H1 (cell line): ENCODE data around the gene RENBP. TPM values are rescaled to one million over a fixed set of nuclear protein-coding genes. Genes with fewer than 3 reads are reported as not detected.
A peak's percentile ranks its signal among the peaks of the same experiment; 100 is the strongest.

Experiments used
- CTCF ChIA-PET: fragments of 300-600 bp; sonication (Branson Sonifier 250); formaldehyde crosslinking; loops from one replicate; lab custom pipeline; 2021; ENCODE audit not compliant: partially characterized antibody; lab: Charles Lee
- POLR2A ChIA-PET: fragments of 300-600 bp; sonication (Branson Sonifier 250); formaldehyde crosslinking; loops from one replicate; lab custom pipeline; 2021; ENCODE audit warnings: inconsistent platforms; ENCODE audit not compliant: partially characterized antibody; lab: Charles Lee
- DNase-seq, 2 experiments: peaks; one replicate each; pipeline versions ENCODE4 v3.0.0 to v3.0.0-alpha.2; 2010 to 2022; ENCODE audit warnings: low spot score in 2 of 2, low read depth in 1 of 2, mixed read lengths in 1 of 2
- FAIRE-seq: peaks from 2 replicates; lab custom pipeline; 2011; peaks lifted over from hg19 to GRCh38; lab: Jason Lieb, UNC
- H2AFZ ChIP-seq: 2 replicates; pipeline ENCODE4 v1.8.1; 2012; ENCODE audit warnings: low read length, inconsistent platforms
- H2AK5ac ChIP-seq: 2 replicates; pipeline ENCODE4 v1.6.1; 2013; ENCODE audit warnings: low read depth, low read length
- H2BK120ac ChIP-seq: replicated peaks from 2 replicates; pipeline ENCODE3; 2013; ENCODE audit warnings: low read depth, low read length, inconsistent platforms
- H2BK12ac ChIP-seq: 2 replicates; pipeline ENCODE4 v1.6.1; 2013; ENCODE audit warnings: low read depth, low read length
- H2BK15ac ChIP-seq: 2 replicates; pipeline ENCODE4 v1.6.1; 2013; ENCODE audit warnings: low read length
- H2BK20ac ChIP-seq: 2 replicates; pipeline ENCODE4 v1.6.1; 2013; ENCODE audit warnings: low read length
- H2BK5ac ChIP-seq: 2 replicates; pipeline ENCODE4 v1.6.1; 2013; ENCODE audit warnings: low read depth, low read length
- H3K14ac ChIP-seq: 2 replicates; pipeline ENCODE4 v1.6.1; 2013; ENCODE audit warnings: inconsistent platforms; ENCODE audit not compliant: insufficient read length
- H3K18ac ChIP-seq: 2 replicates; pipeline ENCODE4 v1.6.1; 2013; ENCODE audit warnings: low read length; ENCODE audit errors: extremely low read depth
- H3K23ac ChIP-seq: 2 replicates; pipeline ENCODE4 v1.6.1; 2013; ENCODE audit warnings: inconsistent platforms; ENCODE audit not compliant: insufficient read length
- H3K23me2 ChIP-seq: 2 replicates; pipeline ENCODE4 v1.6.1; 2013; ENCODE audit warnings: low read depth, low read length
- H3K27ac ChIP-seq: 2 replicates; pipeline ENCODE4 v1.6.1; 2011; ENCODE audit warnings: low read depth, low read length, inconsistent platforms
- H3K27me3 ChIP-seq, 4 experiments: replicated peaks in 1 of 4; 1 replicate in 1 of 4; 2 replicates in 3 of 4; pipeline versions ENCODE4 v1.6.1 to v1.8.1; 2011 to 2013; ENCODE audit warnings: low read length in 3 of 4, mild to moderate bottlenecking in 3 of 4, inconsistent platforms in 2 of 4, mixed read lengths in 2 of 4, moderate library complexity in 1 of 4; ENCODE audit not compliant: control insufficient read depth in 3 of 4, insufficient read depth in 3 of 4; ENCODE audit errors: extremely low read depth in 1 of 4
- H3K36me3 ChIP-seq, 4 experiments: 2 replicates each; pipeline versions ENCODE4 v1.6.1 to v1.8.1; 2011 to 2013; ENCODE audit warnings: mild to moderate bottlenecking in 4 of 4, low read length in 3 of 4, moderate library complexity in 2 of 4, control low read depth in 1 of 4, inconsistent platforms in 1 of 4; ENCODE audit not compliant: insufficient read depth in 4 of 4, control insufficient read depth in 2 of 4
- H3K4ac ChIP-seq: replicated peaks from 2 replicates; pipeline ENCODE3; 2013; ENCODE audit warnings: low read length, low read depth, mixed read lengths, inconsistent platforms; ENCODE audit not compliant: insufficient read length
- H3K4me1 ChIP-seq, 4 experiments: replicated peaks in 1 of 4; 1 replicate in 1 of 4; 2 replicates in 3 of 4; pipeline versions ENCODE4 v1.6.1 to v1.8.1; 2011 to 2013; ENCODE audit warnings: low read length in 3 of 4, inconsistent platforms in 2 of 4, mixed read lengths in 1 of 4; ENCODE audit not compliant: insufficient read depth in 4 of 4, control insufficient read depth in 3 of 4
- H3K4me2 ChIP-seq, 2 experiments: 2 replicates each; pipeline versions ENCODE4 v1.6.1 to v1.8.1; 2011 to 2013; ENCODE audit warnings: low read depth in 2 of 2, low read length in 2 of 2, control low read depth in 1 of 2, inconsistent platforms in 1 of 2, mild to moderate bottlenecking in 1 of 2; ENCODE audit not compliant: insufficient read depth in 1 of 2
- H3K4me3 ChIP-seq, 4 experiments: fragments of 200-600, 300-600 bp in 1 of 4; sonication (generic), shearing (Covaris generic), sonication (Bioruptor Twin) in 1 of 4; 2 replicates each; pipeline versions ENCODE4 v1.5.1 to v1.8.1; 2011 to 2016; ENCODE audit warnings: low read length in 4 of 4, low read depth in 3 of 4, control low read depth in 2 of 4, inconsistent platforms in 2 of 4, mild to moderate bottlenecking in 2 of 4, mixed read lengths in 1 of 4, moderate library complexity in 1 of 4; ENCODE audit not compliant: insufficient read depth in 2 of 4; ENCODE audit errors: extremely low read depth in 1 of 4
- H3K56ac ChIP-seq: replicated peaks from 2 replicates; pipeline ENCODE3; 2013; ENCODE audit warnings: low read depth, mild to moderate bottlenecking, mixed read lengths, low read length, inconsistent platforms; ENCODE audit not compliant: insufficient read length
- H3K79me1 ChIP-seq: 2 replicates; pipeline ENCODE4 v1.6.1; 2013; ENCODE audit warnings: low read depth, low read length, control low read depth
- H3K79me2 ChIP-seq, 2 experiments: 2 replicates each; pipeline versions ENCODE4 v1.6.1 to v1.8.1; 2012 to 2013; ENCODE audit warnings: low read length in 2 of 2, mild to moderate bottlenecking in 2 of 2, inconsistent platforms in 1 of 2; ENCODE audit not compliant: insufficient read depth in 2 of 2, control insufficient read depth in 1 of 2
- H3K9ac ChIP-seq, 4 experiments: replicated peaks in 1 of 4; 1 replicate in 1 of 4; 2 replicates in 3 of 4; pipeline versions ENCODE4 v1.6.1 to v1.8.1; 2011 to 2013; ENCODE audit warnings: low read depth in 3 of 4, low read length in 3 of 4, control low read depth in 2 of 4, mild to moderate bottlenecking in 2 of 4, moderate library complexity in 2 of 4, inconsistent platforms in 1 of 4; ENCODE audit errors: extremely low read depth in 1 of 4
- H3K9me3 ChIP-seq, 2 experiments: 2 replicates each; pipeline versions ENCODE4 v1.6.1 to v1.8.1; 2012 to 2013; ENCODE audit warnings: mild to moderate bottlenecking in 2 of 2, moderate library complexity in 2 of 2, control low read depth in 1 of 2, inconsistent platforms in 1 of 2, low read depth in 1 of 2, low read length in 1 of 2, mixed read lengths in 1 of 2; ENCODE audit not compliant: insufficient read depth in 2 of 2
- H4K20me1 ChIP-seq, 2 experiments: replicated peaks in 1 of 2; 2 replicates each; pipeline versions ENCODE3 to v1.8.1; 2011 to 2013; ENCODE audit warnings: inconsistent platforms in 2 of 2, low read length in 2 of 2, mild to moderate bottlenecking in 1 of 2; ENCODE audit not compliant: insufficient read depth in 2 of 2, control insufficient read depth in 1 of 2
- H4K5ac ChIP-seq: 2 replicates; pipeline ENCODE4 v1.6.1; 2013; ENCODE audit warnings: low read length, low read depth, mixed read lengths, inconsistent platforms; ENCODE audit not compliant: insufficient read length
- H4K8ac ChIP-seq: 2 replicates; pipeline ENCODE4 v1.8.0; 2013; ENCODE audit warnings: mild to moderate bottlenecking, moderate library complexity, low read length, inconsistent platforms; ENCODE audit not compliant: insufficient read depth; ENCODE audit errors: extremely low read depth
- H4K91ac ChIP-seq: replicated peaks from 2 replicates; pipeline ENCODE3; 2013; ENCODE audit warnings: low read length, mixed read lengths, inconsistent platforms; ENCODE audit not compliant: insufficient read length
- BCL11A ChIP-seq, 2 experiments: IDR thresholded peaks; one replicate each; pipeline ENCODE4 v1.6.1; 2011; ENCODE audit warnings: low read depth in 2 of 2, low read length in 2 of 2, mild to moderate bottlenecking in 2 of 2
- POLR2A ChIP-seq, 2 experiments: IDR thresholded peaks; 1 replicate in 1 of 2; 2 replicates in 1 of 2; pipeline ENCODE4 v1.6.1; 2011; ENCODE audit warnings: low read depth in 2 of 2, low read length in 2 of 2, mild to moderate bottlenecking in 2 of 2; ENCODE audit errors: control extremely low read depth in 1 of 2
- RFX5 ChIP-seq: IDR thresholded peaks from 2 replicates; pipeline ENCODE4 v1.6.1; 2011; ENCODE audit warnings: low read depth, low read length, improper control_type of control experiment, borderline replicate concordance
- SIX5 ChIP-seq: IDR thresholded peaks from 2 replicates; pipeline ENCODE4 v1.6.1; 2011; ENCODE audit warnings: mild to moderate bottlenecking, low read depth, low read length
- TEAD4 ChIP-seq: IDR thresholded peaks from 2 replicates; pipeline ENCODE4 v1.6.1; 2012; ENCODE audit warnings: low read depth, low read length, inconsistent platforms, mixed read lengths
- WGBS, 2 experiments: shearing (Covaris generic) in 1 of 2; methylation state at CpG; one replicate each; pipeline versions ENCODE4 v1.1.6 to v1.1.7; 2013 to 2015; ENCODE audit warnings: low lambda C conversion rate in 2 of 2, mixed read lengths in 2 of 2, inconsistent platforms in 1 of 2, low coverage in 1 of 2, missing lambda C conversion rate in 1 of 2; ENCODE audit not compliant: insufficient replicate concordance in 2 of 2, insufficient coverage in 1 of 2, insufficient read length in 1 of 2; ENCODE audit errors: extremely low coverage in 1 of 2, missing lambda C conversion rate in 1 of 2; 5-methylcytosine and 5-hydroxymethylcytosine counted together
- polyA plus RNA-seq, 7 experiments: library from polyadenylated mRNA; depleted of rRNA in 3 of 7; stranded (reverse) in 5 of 7; unstranded in 2 of 7; fragments of >200 nt in 5 of 7; fragments of 200-250 nt in 2 of 7; gene quantifications; 1 replicate in 5 of 7; 2 replicates in 1 of 7; 4 replicates in 1 of 7; pipeline versions ENCODE4 v1.2.1 to v1.2.3, GENCODE V29; 2011 to 2013; ENCODE audit warnings: missing spikeins in 2 of 7, mixed read lengths in 2 of 7
- total RNA-seq: library from RNA; stranded (reverse); fragmentation: NEBNext Ultra II Directional; extraction: Animal tissue kit (Norgen Biotek cat#: 25700); gene quantifications from 2 replicates; pipeline ENCODE4 v1.2.1, GENCODE V29; 2021

Gene RENBP
- total and polyA plus RNA-seq, 2 of the 8 experiments (the other 6 are each of a cell fraction or from before 2014, with no cell fraction given), result 12.4 to 21.8 TPM

- Histone ChIP-seq H3K9me3 (no peaks in the 10 kb centered on the region), H3K36me3 (no peaks in the 10 kb centered on the region), H3K18ac (no peak overlapping the region; the same call in 1 of the 2 replicates), H3K9ac (peak overlapping the region in 2 of 4 experiments; percentile 8 to 30; a peak in 2 of 7 replicates), H3K4me3 (peak overlapping the region; percentile 64 to 99 (median 82)), H3K4ac (no peak overlapping the region), H3K27me3 (no peaks in the 10 kb centered on the region), H4K5ac (no peak overlapping the region), H4K20me1 (peaks cover 18 to 29% of the 10 kb centered on the region in 2 experiments), H4K91ac (no peak overlapping the region), H2AK5ac (no peak overlapping the region), H4K8ac (no peak overlapping the region), H2BK120ac (no peak overlapping the region), H2BK20ac (no peak overlapping the region), H3K14ac (no peak overlapping the region), H3K56ac (no peak overlapping the region), H2BK12ac (no peak overlapping the region), H3K27ac (no peak overlapping the region), H3K23ac (no peak overlapping the region), H3K79me2 (peaks cover 44 to 64% of the 10 kb centered on the region in 2 experiments), H2AFZ (no peak overlapping the region), H3K4me1 (peaks cover 4 to 26% (median 16%) of the 10 kb centered on the region in 4 experiments), H3K23me2 (peaks cover 8% of the 10 kb centered on the region; the same call in 1 of the 2 replicates), H2BK5ac (no peak overlapping the region), H3K79me1 (peaks cover 1% of the 10 kb centered on the region; the same call in 1 of the 2 replicates), H3K4me2 (peak overlapping the region; percentile 66 to 85), H2BK15ac (no peak overlapping the region)
- ChIA-PET CTCF (interaction anchor here (1.0 to 11.2 kb wide), 5 partner anchors 21 to 91 kb away, joined by 4 to 102 read pairs (median 5); partner anchors contain the start of gene RENBP), POLR2A (interaction anchor here (0.9 to 4.0 kb wide), 11 partner anchors 12 to 441 kb away, joined by 3 to 26 read pairs (median 4); partner anchors contain the start of genes ARHGAP4 and RENBP)
- 14% methylated on average over 19 of the region's 25 CpGs; no CpG with 5 or more reads in 1 of the 2 experiments for WGBS, 2 experiments
- DNase-seq (no peak), FAIRE-seq (no peak)
- TF ChIP-seq RFX5 (no peak), BCL11A (IDR thresholded peaks at IDR 0.05; ENCODE audit: low read depth in 2 of 2, low read length in 2 of 2) (no peak), POLR2A (IDR thresholded peaks at IDR 0.05; ENCODE audit: control extremely low read depth in 1 of 2, low read depth in 2 of 2, low read length in 2 of 2) (no peak), SIX5 (no peak), TEAD4 (no peak)
Observed at GRCh38 chrX:153969125-153969903, 24.9 kb upstream of the RENBP start.
